Measurements from ENCODE around the gene KCNG3. TPM values are rescaled to one million over a fixed set of nuclear protein-coding genes. Genes with fewer than 3 reads are reported as not detected.

Gene KCNG3
- total and polyA plus RNA-seq, 2 donors, result 0.62 to 2.3 TPM

DNA sequence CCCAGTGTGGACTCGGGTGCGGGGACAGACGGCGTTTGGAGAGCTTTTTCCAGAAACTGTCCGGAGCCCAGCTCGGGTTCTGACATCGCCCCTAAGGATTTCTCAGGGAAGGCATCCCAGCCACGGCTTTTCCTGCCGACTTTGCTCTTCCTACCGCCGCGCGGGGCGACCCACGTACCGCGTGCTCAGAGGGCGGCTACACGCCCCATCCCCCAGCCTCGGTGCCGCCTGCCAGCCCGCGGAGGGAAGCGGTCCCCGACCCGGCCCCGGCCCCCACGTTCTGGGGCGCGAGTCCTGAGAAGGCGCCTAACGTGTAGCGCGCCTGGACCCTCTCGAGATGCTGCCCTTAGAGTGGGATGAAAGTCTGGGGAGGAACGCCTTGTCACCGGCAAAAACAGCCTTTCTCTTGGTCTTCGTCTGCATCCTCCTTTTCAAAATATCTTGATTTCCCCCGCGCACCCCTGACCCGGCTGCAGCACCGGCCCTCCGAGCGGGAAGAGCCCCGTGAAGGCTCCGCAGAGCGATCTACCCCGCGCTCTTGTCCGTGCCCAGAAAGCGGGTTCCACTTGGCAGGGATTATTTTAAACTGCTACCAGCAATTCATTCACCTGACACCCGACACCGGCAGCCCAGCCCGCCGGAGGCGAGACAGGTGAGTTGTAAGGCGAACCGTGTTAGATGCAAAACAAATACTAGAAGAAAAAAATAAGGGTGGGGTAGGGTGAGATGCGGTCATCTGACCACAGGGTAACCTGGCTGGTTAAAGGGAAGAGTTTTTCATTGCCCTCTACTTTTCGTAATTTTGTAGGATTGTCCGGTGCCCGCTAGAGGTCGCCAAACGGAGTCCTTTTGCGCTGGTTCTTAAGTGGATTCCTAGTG, 812 bp upstream of the KCNG3 start:
- peak overlapping the region; percentile 69 to 74 for H3K4me3 ChIP-seq (ENCODE audit: low read length in 2 of 2)
- DNase-seq (ENCODE audit: low read depth in 6 of 9, low spot score in 9 of 9), result peak; percentile 68 to 93 (median 81)
- no peaks in the 10 kb centered on the region for H3K36me3 ChIP-seq (ENCODE audit: control insufficient read depth in 2 of 2, insufficient read depth in 2 of 2, low read length in 1 of 2)
- WGBS, result under 1% methylated on average over 65 of the region's 65 CpGs
- peaks cover 15 to 31% of the 10 kb centered on the region in 2 donors for H3K4me1 ChIP-seq (ENCODE audit: control insufficient read depth in 2 of 2, insufficient read depth in 2 of 2, low read length in 2 of 2)
- H3K27me3 ChIP-seq (ENCODE audit: control insufficient read depth in 2 of 2, insufficient read depth in 1 of 2, low read length in 1 of 2), result peaks cover 13 to 27% of the 10 kb centered on the region in 2 donors
- H3K27ac ChIP-seq (ENCODE audit: low read depth in 1 of 2, low read length in 1 of 2), result peak overlapping the region in 1 of 2 donors; percentile 55
- H3K9me3 ChIP-seq (ENCODE audit: control insufficient read depth in 2 of 2, insufficient read depth in 1 of 2, low read length in 1 of 2), result no peaks in the 10 kb centered on the region

DNA sequence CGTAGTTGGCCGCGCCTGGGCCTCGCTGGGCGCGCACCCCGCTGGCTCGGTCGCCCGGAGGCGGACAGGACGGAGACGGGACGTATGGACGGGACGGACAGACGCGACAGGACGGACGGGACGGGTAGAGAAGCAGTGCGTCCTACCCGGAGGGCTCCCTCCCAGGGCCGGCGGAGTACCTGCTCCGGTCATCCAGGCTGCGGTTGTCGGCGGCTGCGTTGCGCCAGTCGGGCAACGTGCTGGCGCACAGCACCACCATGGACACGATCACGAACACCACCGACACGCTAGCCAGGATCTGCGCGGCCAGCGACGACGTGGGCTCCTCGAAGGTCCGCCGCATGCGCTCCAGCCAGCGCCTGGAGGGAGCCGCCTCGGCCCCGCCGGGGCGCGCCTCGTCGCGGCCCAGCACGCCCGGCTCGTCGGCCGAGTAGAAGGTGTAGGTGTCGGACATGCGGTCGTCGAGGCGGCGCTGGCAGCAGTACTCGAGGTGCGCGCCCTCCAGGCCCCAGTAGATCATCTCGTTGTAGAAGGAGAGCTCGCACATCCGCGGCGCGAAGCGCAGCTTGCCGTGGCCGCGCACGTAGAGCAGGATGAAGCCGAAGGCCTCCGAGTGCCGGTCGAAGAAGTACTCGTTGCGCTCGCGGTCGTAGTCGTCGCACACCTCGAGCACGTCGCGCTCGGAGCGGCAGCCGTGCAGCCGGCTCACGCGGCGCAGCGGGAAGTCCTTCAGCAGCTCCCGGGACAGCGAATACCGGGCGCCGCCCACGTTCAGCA, 903 bp downstream of the KCNG3 start:
- H3K4me3 ChIP-seq (ENCODE audit: low read length in 2 of 2), result peak overlapping the region; percentile 69 to 74
- peaks cover 15 to 26% of the 10 kb centered on the region in 2 donors for H3K4me1 ChIP-seq (ENCODE audit: control insufficient read depth in 2 of 2, insufficient read depth in 2 of 2, low read length in 2 of 2)
- H3K27me3 ChIP-seq (ENCODE audit: control insufficient read depth in 2 of 2, insufficient read depth in 1 of 2, low read length in 1 of 2), result peaks cover 13 to 27% of the 10 kb centered on the region in 2 donors
- no peaks in the 10 kb centered on the region for H3K9me3 ChIP-seq (ENCODE audit: control insufficient read depth in 2 of 2, insufficient read depth in 1 of 2, low read length in 1 of 2)
- H3K27ac ChIP-seq (ENCODE audit: low read depth in 1 of 2, low read length in 1 of 2), result no peak overlapping the region
- peak in 6 of 9 donors; percentile 44 to 80 (median 62) for DNase-seq (ENCODE audit: low read depth in 6 of 9, low spot score in 9 of 9)
- 14% methylated on average over 111 of the region's 111 CpGs for WGBS
- H3K36me3 ChIP-seq (ENCODE audit: control insufficient read depth in 2 of 2, insufficient read depth in 2 of 2, low read length in 1 of 2), result no peaks in the 10 kb centered on the region

DNA sequence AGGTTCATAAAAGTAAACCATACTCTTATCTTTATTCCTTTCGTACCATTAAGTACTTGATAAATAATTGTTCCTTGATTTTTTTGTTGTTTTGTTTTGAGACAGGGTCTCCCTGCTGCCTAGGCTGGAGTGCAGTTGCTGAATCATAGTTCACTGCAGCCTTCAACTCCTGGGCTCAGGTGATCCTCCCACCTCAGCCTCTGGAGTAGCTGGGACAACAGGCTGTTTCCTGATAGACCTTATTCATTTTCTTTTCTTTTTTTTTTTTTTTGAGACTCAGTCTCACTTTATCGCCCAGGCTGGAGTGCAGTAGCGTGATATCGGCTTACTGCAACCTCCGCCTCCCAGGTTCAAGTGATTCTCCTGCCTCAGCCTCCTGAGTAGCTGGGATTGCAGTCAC, 5.5 kb downstream of the KCNG3 start:
- WGBS, result 98% methylated on average over 5 of the region's 5 CpGs

DNA sequence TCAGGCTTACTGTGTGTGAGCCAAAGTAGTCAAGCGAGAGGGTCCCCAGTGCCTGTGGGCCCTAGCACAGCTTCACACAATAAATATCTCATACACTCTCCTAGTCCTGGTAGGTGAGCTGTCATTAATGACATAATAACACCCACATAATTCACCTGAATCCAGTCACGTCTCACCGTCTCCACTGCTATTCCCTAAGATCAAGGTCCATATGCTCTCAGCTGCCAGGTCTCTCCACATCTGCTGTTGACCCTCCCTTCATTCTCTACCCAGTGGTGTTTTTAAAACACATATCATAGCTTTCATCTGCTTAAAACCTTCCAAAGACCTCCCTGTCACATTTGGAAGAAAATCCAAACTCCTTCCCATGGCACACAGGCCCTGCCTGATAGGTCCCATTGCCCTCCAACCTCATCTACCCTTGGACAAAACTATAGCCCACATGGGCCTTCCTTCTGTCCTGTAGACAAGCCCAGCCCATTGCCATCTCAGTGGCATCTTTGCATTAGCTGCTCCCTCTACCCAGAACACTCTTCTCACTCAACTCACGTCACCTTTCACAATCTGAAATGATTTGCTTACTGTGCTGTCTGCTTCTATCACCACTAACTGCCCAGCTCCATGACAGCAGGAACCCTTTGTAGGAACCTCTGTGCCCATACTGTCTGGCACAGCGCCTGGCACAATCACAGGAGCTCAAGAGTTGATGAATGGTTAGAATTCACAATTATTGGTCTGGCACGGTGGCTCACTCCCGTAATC, 7.5 kb downstream of the KCNG3 start:
- H3K9me3 ChIP-seq (ENCODE audit: control insufficient read depth in 2 of 2, insufficient read depth in 1 of 2, low read length in 1 of 2), result no peaks in the 10 kb centered on the region
- DNase-seq (ENCODE audit: low read depth in 6 of 9, low spot score in 9 of 9), result no peak
- WGBS, result 96% methylated on average over 7 of the region's 7 CpGs
- H3K27me3 ChIP-seq (ENCODE audit: control insufficient read depth in 2 of 2, insufficient read depth in 1 of 2, low read length in 1 of 2), result no peaks in the 10 kb centered on the region
- no peak overlapping the region for H3K4me3 ChIP-seq (ENCODE audit: low read length in 2 of 2)
- H3K27ac ChIP-seq (ENCODE audit: low read depth in 1 of 2, low read length in 1 of 2), result no peak overlapping the region
- H3K36me3 ChIP-seq (ENCODE audit: control insufficient read depth in 2 of 2, insufficient read depth in 2 of 2, low read length in 1 of 2), result no peaks in the 10 kb centered on the region
- H3K4me1 ChIP-seq (ENCODE audit: control insufficient read depth in 2 of 2, insufficient read depth in 2 of 2, low read length in 2 of 2), result no peaks in the 10 kb centered on the region

More for the DNA sequence above, 5.5 kb downstream of the KCNG3 start:
- Histone ChIP-seq H3K4me1 (ENCODE audit: control insufficient read depth in 2 of 2, insufficient read depth in 2 of 2, low read length in 2 of 2) (peaks cover 5 to 8% of the 10 kb centered on the region in 2 donors), H3K9me3 (ENCODE audit: control insufficient read depth in 2 of 2, insufficient read depth in 1 of 2, low read length in 1 of 2) (no peaks in the 10 kb centered on the region), H3K36me3 (ENCODE audit: control insufficient read depth in 2 of 2, insufficient read depth in 2 of 2, low read length in 1 of 2) (no peaks in the 10 kb centered on the region), H3K27me3 (ENCODE audit: control insufficient read depth in 2 of 2, insufficient read depth in 1 of 2, low read length in 1 of 2) (peaks cover 10 to 18% of the 10 kb centered on the region in 2 donors), H3K4me3 (ENCODE audit: low read length in 2 of 2) (no peak overlapping the region), H3K27ac (ENCODE audit: low read depth in 1 of 2, low read length in 1 of 2) (no peak overlapping the region)
- no peak for DNase-seq (ENCODE audit: low read depth in 6 of 9, low spot score in 9 of 9)

DNA sequence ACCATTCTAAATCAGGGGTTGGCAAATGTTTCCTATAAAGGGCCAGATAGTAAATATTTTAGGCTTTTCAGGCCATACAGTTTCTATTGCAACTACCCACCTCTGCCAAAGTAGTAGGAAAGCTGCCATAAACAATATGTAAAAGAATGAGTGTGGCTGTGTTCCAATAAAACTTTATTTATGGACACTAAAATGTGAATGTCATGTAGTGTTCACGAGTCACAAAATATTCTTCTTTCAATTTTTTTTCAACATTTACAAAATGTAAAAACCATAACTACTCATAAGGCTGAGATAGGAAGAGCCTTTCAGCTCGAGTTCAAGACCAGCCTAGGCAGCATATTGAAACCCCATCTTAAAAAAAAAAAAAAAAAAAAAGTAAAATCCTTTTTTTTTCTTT, 13.4 kb downstream of the KCNG3 start:
- no peak for DNase-seq (ENCODE audit: low read depth in 6 of 9, low spot score in 9 of 9)
- no peaks in the 10 kb centered on the region for H3K36me3 ChIP-seq (ENCODE audit: control insufficient read depth in 2 of 2, insufficient read depth in 2 of 2, low read length in 1 of 2)
- H3K27me3 ChIP-seq (ENCODE audit: control insufficient read depth in 2 of 2, insufficient read depth in 1 of 2, low read length in 1 of 2), result no peaks in the 10 kb centered on the region
- no peaks in the 10 kb centered on the region for H3K9me3 ChIP-seq (ENCODE audit: control insufficient read depth in 2 of 2, insufficient read depth in 1 of 2, low read length in 1 of 2)
- H3K4me1 ChIP-seq (ENCODE audit: control insufficient read depth in 2 of 2, insufficient read depth in 2 of 2, low read length in 2 of 2), result no peaks in the 10 kb centered on the region
- no peak overlapping the region for H3K27ac ChIP-seq (ENCODE audit: low read depth in 1 of 2, low read length in 1 of 2)
- H3K4me3 ChIP-seq (ENCODE audit: low read length in 2 of 2), result no peak overlapping the region
- WGBS, result 97% methylated on average over 2 of the region's 2 CpGs

DNA sequence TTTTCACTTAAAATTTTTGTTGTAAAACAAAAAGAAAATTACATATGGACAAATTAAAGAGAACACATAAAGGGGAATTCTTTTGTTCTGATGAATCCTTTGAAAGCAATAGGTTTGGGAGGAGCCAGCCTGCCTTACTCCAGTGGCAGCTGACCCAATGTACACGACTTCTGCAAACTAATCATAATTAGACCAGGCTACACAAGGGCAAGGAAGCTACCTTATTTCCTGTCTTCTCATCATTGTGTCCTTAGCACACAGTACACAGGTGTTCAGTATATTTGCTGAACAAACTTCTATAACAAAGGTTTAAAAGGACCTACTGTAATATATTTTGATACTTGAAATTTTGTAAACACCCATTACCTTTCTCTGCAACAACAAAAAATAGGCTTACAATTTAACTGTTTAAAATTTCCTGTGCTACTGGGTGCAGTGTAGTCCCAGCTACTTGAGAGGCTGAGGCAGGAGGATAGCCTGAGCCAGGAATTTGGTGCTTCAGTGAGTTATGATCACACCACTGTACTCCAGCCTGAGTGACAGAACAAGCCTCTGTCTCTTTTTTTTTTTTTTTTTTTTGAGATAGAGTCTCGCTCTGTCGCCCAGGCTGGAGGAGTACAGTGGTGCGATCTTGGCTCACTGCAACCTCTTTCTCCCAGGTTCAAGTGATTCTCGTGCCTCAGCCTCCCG, 18.9 kb downstream of the KCNG3 start:
- WGBS, result 82% methylated on average over 6 of the region's 6 CpGs
- DNase-seq (ENCODE audit: low read depth in 6 of 9, low spot score in 9 of 9), result no peak
- H3K9me3 ChIP-seq (ENCODE audit: control insufficient read depth in 2 of 2, insufficient read depth in 1 of 2, low read length in 1 of 2), result no peaks in the 10 kb centered on the region
- no peak overlapping the region for H3K4me3 ChIP-seq (ENCODE audit: low read length in 2 of 2)
- H3K4me1 ChIP-seq (ENCODE audit: control insufficient read depth in 2 of 2, insufficient read depth in 2 of 2, low read length in 2 of 2), result no peaks in the 10 kb centered on the region
- no peak overlapping the region for H3K27ac ChIP-seq (ENCODE audit: low read depth in 1 of 2, low read length in 1 of 2)
- H3K27me3 ChIP-seq (ENCODE audit: control insufficient read depth in 2 of 2, insufficient read depth in 1 of 2, low read length in 1 of 2), result no peaks in the 10 kb centered on the region
- H3K36me3 ChIP-seq (ENCODE audit: control insufficient read depth in 2 of 2, insufficient read depth in 2 of 2, low read length in 1 of 2), result no peaks in the 10 kb centered on the region

DNA sequence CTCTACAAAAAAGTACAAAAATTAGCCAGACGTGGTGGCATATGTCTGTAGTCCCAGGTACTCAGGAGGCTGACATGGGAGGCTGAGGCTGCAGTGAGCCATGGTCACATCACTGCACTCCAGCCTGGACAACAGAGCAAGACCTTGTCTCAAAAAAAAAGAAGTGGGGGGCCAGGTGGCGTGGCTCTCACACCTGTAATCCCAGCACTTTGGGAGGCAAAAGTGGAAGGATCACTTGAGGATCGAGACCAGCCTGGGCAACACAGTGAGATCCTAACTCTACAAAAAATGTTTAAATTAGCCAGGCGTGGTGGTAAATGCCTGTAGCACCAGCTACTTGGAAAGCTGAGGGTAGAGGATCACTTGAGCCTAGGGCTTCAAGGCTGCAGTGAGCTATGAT, 23.1 kb downstream of the KCNG3 start:
- Histone ChIP-seq H3K27ac (ENCODE audit: low read depth in 1 of 2, low read length in 1 of 2) (no peak overlapping the region), H3K4me3 (ENCODE audit: low read length in 2 of 2) (no peak overlapping the region), H3K27me3 (ENCODE audit: control insufficient read depth in 2 of 2, insufficient read depth in 1 of 2, low read length in 1 of 2) (no peaks in the 10 kb centered on the region), H3K36me3 (ENCODE audit: control insufficient read depth in 2 of 2, insufficient read depth in 2 of 2, low read length in 1 of 2) (no peaks in the 10 kb centered on the region), H3K4me1 (ENCODE audit: control insufficient read depth in 2 of 2, insufficient read depth in 2 of 2, low read length in 2 of 2) (no peaks in the 10 kb centered on the region), H3K9me3 (ENCODE audit: control insufficient read depth in 2 of 2, insufficient read depth in 1 of 2, low read length in 1 of 2) (no peaks in the 10 kb centered on the region)
- WGBS, result 96% methylated on average over 4 of the region's 4 CpGs
- no peak for DNase-seq (ENCODE audit: low read depth in 6 of 9, low spot score in 9 of 9)

DNA sequence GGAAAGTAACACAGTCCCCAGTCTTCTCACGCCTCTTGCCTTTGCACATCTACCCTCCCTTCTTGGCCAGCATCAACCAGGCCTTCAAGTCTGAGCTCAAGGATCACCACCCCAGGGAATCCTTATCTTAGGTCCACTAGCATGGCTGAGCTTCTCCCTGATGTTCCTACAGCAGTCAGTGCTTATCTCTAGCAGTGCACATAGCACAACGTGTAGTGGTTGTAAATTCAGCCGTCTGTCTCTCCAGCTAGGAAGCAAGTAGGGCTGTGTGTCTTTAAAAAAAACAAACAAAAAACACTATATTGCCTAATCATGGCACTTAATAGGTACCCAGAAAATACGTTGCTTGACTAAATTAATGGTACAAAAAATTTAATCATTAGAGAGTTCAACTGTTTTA, 29.2 kb downstream of the KCNG3 start:
- DNase-seq (ENCODE audit: low read depth in 6 of 9, low spot score in 9 of 9), result no peak
- H3K4me1 ChIP-seq (ENCODE audit: control insufficient read depth in 2 of 2, insufficient read depth in 2 of 2, low read length in 2 of 2), result peaks cover 0 to 7% of the 10 kb centered on the region in 2 donors
- H3K27me3 ChIP-seq (ENCODE audit: control insufficient read depth in 2 of 2, insufficient read depth in 1 of 2, low read length in 1 of 2), result no peaks in the 10 kb centered on the region
- no peaks in the 10 kb centered on the region for H3K36me3 ChIP-seq (ENCODE audit: control insufficient read depth in 2 of 2, insufficient read depth in 2 of 2, low read length in 1 of 2)
- H3K27ac ChIP-seq (ENCODE audit: low read depth in 1 of 2, low read length in 1 of 2), result no peak overlapping the region
- no peaks in the 10 kb centered on the region for H3K9me3 ChIP-seq (ENCODE audit: control insufficient read depth in 2 of 2, insufficient read depth in 1 of 2, low read length in 1 of 2)
- 89% methylated on average over 4 of the region's 4 CpGs for WGBS
- H3K4me3 ChIP-seq (ENCODE audit: low read length in 2 of 2), result no peak overlapping the region
